Type B pancreatic cell (in vitro differentiated cells): ENCODE data around the gene ARIH1. TPM values are rescaled to one million over a fixed set of nuclear protein-coding genes. Genes with fewer than 3 reads are reported as not detected.
A peak's percentile ranks its signal among the peaks of the same experiment; 100 is the strongest.

ENCODE experiments used
- DNase-seq: peaks from one replicate; pipeline ENCODE4 v3.0.0; 2021; ENCODE audit warnings: mixed read lengths; ENCODE audit not compliant: unreplicated experiment; ENCODE audit errors: extremely low spot score
- H3K27ac Mint-ChIP-seq: 2 replicates; pipeline ENCODE4 v1.8.0; 2021; ENCODE audit warnings: mild to moderate bottlenecking, mixed read lengths
- H3K27me3 Mint-ChIP-seq: 2 replicates; pipeline ENCODE4 v1.8.0; 2021; ENCODE audit warnings: mixed read lengths
- H3K36me3 Mint-ChIP-seq: 2 replicates; pipeline ENCODE4 v1.8.0; 2021; ENCODE audit warnings: mixed read lengths
- H3K4me1 Mint-ChIP-seq: one replicate; pipeline ENCODE4 v1.8.0; 2021; ENCODE audit warnings: mixed read lengths; ENCODE audit not compliant: unreplicated experiment
- H3K4me3 Mint-ChIP-seq: 2 replicates; pipeline ENCODE4 v1.8.0; 2021; ENCODE audit warnings: mild to moderate bottlenecking, mixed read lengths
- H3K9me3 Mint-ChIP-seq: 2 replicates; pipeline ENCODE4 v1.8.0; 2021; ENCODE audit warnings: mixed read lengths
- total RNA-seq: library from RNA; stranded (reverse); gene quantifications from 2 replicates; pipeline ENCODE4 v1.2.1, GENCODE V29; 2021; ENCODE audit warnings: low replicate concordance
- TF ChIP-seq, protein P1 (sequence below): fragments of 200-600 bp; sonication (generic); conservative IDR thresholded peaks from 2 replicates; pipeline ENCODE4 v1.5.0; 2021; ENCODE audit warnings: antibody characterized with exemption, mild to moderate bottlenecking

The ARIH1 gene
- total RNA-seq, 1 donor from 2014 or later, result 172 TPM

DNA sequence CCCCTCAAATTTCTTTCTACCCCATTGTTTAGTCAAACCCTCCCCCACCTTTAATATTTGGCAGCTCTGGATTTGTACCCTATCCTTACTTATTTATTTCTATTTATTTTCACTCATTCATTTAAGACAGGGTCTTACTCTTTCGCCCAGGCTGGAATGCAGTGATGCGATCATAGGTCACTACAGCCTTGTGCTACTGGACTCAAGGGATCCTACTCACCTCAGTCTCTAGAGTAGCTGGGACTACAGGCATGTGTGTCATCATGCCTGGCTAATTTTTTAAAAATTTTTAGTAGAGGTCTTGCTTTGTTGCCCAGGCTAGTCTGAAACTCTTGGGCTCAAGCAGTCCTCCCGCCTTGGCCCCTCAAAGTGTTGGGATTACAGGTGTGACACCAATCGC, 35.4 kb downstream of the ARIH1 start:
- peaks cover 13% of the 10 kb centered on the region for H3K36me3 Mint-ChIP-seq
- peaks cover 8% of the 10 kb centered on the region for H3K4me1 Mint-ChIP-seq
- TF ChIP-seq, protein P1, sequence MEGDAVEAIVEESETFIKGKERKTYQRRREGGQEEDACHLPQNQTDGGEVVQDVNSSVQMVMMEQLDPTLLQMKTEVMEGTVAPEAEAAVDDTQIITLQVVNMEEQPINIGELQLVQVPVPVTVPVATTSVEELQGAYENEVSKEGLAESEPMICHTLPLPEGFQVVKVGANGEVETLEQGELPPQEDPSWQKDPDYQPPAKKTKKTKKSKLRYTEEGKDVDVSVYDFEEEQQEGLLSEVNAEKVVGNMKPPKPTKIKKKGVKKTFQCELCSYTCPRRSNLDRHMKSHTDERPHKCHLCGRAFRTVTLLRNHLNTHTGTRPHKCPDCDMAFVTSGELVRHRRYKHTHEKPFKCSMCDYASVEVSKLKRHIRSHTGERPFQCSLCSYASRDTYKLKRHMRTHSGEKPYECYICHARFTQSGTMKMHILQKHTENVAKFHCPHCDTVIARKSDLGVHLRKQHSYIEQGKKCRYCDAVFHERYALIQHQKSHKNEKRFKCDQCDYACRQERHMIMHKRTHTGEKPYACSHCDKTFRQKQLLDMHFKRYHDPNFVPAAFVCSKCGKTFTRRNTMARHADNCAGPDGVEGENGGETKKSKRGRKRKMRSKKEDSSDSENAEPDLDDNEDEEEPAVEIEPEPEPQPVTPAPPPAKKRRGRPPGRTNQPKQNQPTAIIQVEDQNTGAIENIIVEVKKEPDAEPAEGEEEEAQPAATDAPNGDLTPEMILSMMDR, result no peak
- no peaks in the 10 kb centered on the region for H3K9me3 Mint-ChIP-seq
- no peak overlapping the region for H3K27ac Mint-ChIP-seq
- no peak for DNase-seq
- H3K4me3 Mint-ChIP-seq, result no peak overlapping the region
- H3K27me3 Mint-ChIP-seq, result no peaks in the 10 kb centered on the region

DNA sequence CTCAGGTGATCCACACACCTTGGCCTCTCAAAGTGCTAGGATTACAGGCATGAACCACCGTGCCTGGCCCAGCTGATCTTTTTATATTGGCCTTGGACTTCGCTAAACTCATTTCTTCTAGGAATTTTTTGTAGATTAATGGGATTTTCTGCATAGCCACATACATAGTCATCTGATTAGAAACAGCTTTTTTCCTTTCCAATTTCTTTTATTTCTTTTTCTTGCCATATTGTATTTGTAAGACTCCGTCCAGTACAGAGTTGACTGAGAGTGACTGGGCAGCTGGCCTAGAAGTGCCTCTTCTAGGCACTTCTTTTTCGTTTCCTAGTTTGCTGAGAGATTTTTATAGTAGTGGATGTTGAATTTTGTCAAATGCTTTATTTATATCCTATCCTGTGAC, 37.4 kb downstream of the ARIH1 start:
- peaks cover 14% of the 10 kb centered on the region for H3K4me1 Mint-ChIP-seq
- H3K27me3 Mint-ChIP-seq, result no peaks in the 10 kb centered on the region
- no peaks in the 10 kb centered on the region for H3K9me3 Mint-ChIP-seq
- DNase-seq, result no peak
- peaks cover 17% of the 10 kb centered on the region for H3K36me3 Mint-ChIP-seq
- H3K4me3 Mint-ChIP-seq, result no peak overlapping the region
- TF ChIP-seq, protein P1, result no peak
- H3K27ac Mint-ChIP-seq, result peak overlapping the region; percentile 23

DNA sequence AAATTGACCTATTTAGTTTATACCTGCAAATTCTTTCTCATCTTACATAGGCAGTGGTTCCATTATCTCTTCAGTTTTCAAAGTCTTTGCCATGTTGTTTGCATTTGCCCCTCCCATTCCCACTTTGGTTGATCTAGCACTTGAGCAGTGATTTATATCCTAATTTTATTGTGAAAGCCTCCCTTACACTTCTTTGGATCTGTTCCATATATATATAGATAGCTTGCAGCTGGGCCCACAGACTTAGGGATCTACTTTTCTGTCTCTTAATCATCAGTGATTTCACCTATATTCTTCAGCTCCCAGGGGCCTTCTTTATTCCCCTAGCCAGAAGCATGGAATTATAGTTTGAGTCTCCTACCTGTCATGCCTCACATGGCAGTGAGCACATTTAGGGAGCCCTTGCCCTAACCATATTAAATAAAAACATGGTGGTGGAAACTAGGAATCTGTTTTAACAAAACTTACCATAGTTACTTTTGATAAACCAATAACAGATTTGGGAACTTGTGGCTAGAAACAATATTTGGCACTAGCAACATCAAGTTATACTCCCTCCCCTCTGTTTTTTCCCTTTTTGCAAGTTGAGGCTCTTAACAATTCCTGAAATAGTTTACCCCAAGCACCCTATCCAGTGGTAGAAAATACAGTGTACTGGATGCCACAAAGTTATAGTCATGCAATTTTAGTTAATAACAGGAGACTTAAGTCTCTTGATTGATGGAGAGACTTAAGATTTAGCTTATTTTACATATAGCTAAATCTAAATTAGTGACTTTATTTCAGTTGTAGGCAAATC, 41.7 kb downstream of the ARIH1 start:
- no peak for DNase-seq
- H3K27ac Mint-ChIP-seq, result peak overlapping the region; percentile 15
- H3K9me3 Mint-ChIP-seq, result no peaks in the 10 kb centered on the region
- peaks cover 14% of the 10 kb centered on the region for H3K4me1 Mint-ChIP-seq
- H3K27me3 Mint-ChIP-seq, result no peaks in the 10 kb centered on the region
- H3K36me3 Mint-ChIP-seq, result peaks cover 18% of the 10 kb centered on the region
- H3K4me3 Mint-ChIP-seq, result peak overlapping the region; percentile 41
- TF ChIP-seq, protein P1, result no peak

DNA sequence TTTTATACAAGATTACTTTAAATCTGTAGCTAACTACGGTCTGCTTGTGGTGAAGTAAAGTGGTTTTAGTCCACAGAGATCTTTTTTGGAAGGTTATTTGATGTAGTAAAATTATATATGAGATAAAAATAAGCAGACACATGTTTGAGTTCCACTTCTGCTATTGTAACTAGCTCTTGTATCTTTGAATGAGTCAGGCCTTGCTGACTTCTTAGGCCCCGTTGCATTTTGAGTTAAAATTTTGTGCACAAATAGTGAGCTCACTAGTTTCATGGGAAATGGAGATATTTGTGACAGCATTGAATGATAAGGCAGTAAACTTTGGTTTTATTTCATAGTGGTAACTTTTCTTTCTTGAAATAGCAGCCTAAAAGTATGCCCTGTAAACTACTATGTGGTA, 42.6 kb downstream of the ARIH1 start:
- H3K36me3 Mint-ChIP-seq, result peaks cover 12% of the 10 kb centered on the region
- peaks cover 14% of the 10 kb centered on the region for H3K4me1 Mint-ChIP-seq
- no peak overlapping the region for H3K27ac Mint-ChIP-seq
- no peak overlapping the region for H3K4me3 Mint-ChIP-seq
- no peaks in the 10 kb centered on the region for H3K9me3 Mint-ChIP-seq
- TF ChIP-seq, protein P1, result no peak
- H3K27me3 Mint-ChIP-seq, result no peaks in the 10 kb centered on the region
- DNase-seq, result no peak

DNA sequence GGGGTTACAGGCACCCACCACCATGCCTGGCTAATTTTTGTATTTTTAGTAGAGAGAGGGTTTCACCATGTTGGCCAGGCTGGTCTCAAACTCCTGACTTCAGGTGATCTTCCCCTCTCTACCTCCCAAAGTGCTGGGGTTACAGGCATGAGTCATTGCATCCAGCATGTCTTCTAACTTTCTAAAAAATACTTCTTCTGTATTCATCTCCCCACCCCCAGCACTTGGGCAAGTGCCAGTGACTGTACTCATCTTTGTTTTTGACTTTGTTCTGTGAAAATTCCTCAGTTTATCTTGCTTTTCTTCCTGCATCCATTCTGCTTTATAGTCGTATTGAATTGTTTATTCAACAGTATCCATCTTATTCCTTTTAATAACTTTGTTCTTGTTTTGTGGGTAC, 47.6 kb downstream of the ARIH1 start:
- Mint-ChIP-seq H3K9me3 (no peaks in the 10 kb centered on the region), H3K36me3 (peaks cover 17% of the 10 kb centered on the region), H3K27ac (no peak overlapping the region), H3K4me1 (no peaks in the 10 kb centered on the region), H3K4me3 (no peak overlapping the region), H3K27me3 (no peaks in the 10 kb centered on the region)
- TF ChIP-seq, protein P1, result no peak
- no peak for DNase-seq
